ENCODE results near the gene PRG3. TPM values are rescaled to one million over a fixed set of nuclear protein-coding genes. Genes with fewer than 3 reads are reported as not detected.

Gene PRG3
- total and polyA plus RNA-seq, 8 donors: 0.43 to 1.0 (median 0.76) TPM; not detected in 2

DNA sequence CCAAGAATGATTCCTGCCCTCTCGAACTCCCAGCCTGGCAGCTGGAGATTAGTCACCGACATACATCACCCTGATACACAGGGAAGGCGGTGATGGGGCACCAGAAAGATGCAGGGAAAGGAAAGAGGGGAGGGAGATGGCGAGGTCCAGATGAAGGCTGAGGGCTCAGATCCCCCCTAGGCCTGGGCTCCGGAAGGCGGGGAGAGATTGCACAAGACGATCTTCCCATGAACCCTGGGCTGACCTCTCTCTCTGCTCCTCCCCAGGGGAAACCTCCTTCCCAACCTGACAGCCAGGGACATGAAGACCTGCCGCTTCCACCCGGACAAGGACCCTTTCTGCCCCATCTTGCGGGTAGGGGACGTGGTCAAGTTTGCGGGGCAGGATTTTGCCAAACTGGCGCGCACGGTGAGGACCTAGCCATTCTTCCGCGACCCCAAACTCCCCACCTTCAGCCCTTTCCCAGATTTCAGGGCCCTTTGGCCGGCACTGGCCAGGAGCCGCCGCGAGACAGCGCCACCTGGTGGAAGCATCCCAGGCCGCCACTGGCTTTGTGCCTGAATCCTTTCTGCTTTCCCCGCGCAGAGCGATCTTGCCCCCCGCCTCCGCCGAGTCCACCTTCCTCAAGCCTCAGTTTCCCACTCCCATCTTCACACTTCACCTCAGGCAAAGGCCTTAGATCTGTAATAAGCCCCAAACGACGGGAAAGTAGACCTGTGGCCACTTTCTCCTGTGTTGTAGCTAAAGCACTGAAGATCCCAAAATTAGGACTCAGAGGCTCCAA is 31.3 kb downstream of the PRG3 start:
- peaks cover 0 to 16% of the 10 kb centered on the region in 2 donors for H3K4me1 ChIP-seq
- TF ChIP-seq, protein P1, sequence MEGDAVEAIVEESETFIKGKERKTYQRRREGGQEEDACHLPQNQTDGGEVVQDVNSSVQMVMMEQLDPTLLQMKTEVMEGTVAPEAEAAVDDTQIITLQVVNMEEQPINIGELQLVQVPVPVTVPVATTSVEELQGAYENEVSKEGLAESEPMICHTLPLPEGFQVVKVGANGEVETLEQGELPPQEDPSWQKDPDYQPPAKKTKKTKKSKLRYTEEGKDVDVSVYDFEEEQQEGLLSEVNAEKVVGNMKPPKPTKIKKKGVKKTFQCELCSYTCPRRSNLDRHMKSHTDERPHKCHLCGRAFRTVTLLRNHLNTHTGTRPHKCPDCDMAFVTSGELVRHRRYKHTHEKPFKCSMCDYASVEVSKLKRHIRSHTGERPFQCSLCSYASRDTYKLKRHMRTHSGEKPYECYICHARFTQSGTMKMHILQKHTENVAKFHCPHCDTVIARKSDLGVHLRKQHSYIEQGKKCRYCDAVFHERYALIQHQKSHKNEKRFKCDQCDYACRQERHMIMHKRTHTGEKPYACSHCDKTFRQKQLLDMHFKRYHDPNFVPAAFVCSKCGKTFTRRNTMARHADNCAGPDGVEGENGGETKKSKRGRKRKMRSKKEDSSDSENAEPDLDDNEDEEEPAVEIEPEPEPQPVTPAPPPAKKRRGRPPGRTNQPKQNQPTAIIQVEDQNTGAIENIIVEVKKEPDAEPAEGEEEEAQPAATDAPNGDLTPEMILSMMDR (IDR thresholded peaks at IDR 0.05): peak; percentile 92
- peak; percentile 54 to 95 (median 61) for DNase-seq
- H3K36me3 ChIP-seq: no peaks in the 10 kb centered on the region
- H3K27ac ChIP-seq: no peak overlapping the region
- H3K9me3 ChIP-seq: no peaks in the 10 kb centered on the region
- peak; percentile 79 for ATAC-seq
- H3K27me3 ChIP-seq: no peaks in the 10 kb centered on the region
- H3K4me3 ChIP-seq: no peak overlapping the region
- intact Hi-C loops (cut with DNase I): loop anchor here in 1 of 2 donors (5.0 kb wide), 1 partner anchor 133 kb away; no protein-coding TSS in a partner anchor

DNA sequence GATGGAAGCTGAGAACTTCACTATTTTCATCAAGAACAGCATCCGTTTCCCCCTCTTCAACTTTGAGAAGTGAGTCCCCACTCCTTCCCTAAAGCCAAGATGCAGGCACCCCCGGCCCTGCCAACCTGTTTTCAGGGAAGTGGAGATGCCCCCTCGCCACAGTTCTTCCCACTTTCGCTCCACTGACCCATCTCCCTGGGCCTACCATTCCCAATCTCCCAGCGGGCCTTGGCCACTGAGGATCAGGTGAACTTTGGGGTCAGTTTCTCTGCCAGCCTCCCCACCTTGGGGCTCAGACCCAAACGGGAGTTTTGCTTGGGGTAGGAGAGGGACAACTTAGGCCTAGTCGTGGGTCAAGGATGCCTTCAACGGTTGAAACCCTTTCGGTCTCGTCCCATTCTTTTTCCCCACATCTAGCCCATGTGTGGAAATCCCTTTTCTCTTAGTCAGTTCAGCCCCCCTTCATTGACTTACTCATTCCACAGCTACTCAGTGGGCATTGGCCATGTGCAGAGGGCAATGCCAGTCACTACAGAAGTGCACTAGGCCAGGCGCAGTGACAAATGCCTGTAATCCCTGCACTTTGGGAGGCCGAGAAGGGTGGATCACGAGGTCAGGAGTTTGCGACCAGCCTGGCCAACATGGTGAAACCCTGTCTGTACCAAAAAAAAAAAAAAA is 32.2 kb downstream of the PRG3 start:
- TF ChIP-seq, protein P1 (IDR thresholded peaks at IDR 0.05): no peak
- no peak overlapping the region for H3K27ac ChIP-seq
- no peak for DNase-seq
- H3K4me1 ChIP-seq: peaks cover 0 to 16% of the 10 kb centered on the region in 2 donors
- H3K4me3 ChIP-seq: no peak overlapping the region
- H3K36me3 ChIP-seq: no peaks in the 10 kb centered on the region
- H3K9me3 ChIP-seq: no peaks in the 10 kb centered on the region
- no peak for ATAC-seq
- intact Hi-C loops (cut with DNase I): loop anchor here in 1 of 2 donors (5.0 kb wide), 1 partner anchor 134 kb away; no protein-coding TSS in a partner anchor
- H3K27me3 ChIP-seq: no peaks in the 10 kb centered on the region

DNA sequence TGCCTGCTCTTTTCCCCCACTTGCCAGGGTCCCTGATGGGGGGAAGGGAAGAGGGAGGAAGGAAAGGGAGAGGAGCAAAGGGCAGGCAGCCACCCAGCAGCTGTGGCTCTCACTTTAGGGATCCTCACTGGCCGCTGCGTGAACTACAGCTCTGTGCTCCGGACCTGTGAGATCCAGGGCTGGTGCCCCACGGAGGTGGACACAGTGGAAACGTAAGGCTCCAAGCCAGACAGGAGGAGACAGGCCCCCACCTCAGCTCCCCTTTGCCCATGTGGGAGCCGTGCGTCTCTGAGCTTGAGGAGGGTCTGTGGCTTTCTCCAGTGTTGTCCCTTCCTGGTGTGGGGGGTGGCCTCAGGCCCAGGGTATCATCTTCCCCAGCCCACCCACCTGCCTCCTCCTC is 32.9 kb downstream of the PRG3 start:
- no peak for DNase-seq
- Histone ChIP-seq H3K36me3 (no peaks in the 10 kb centered on the region), H3K4me1 (peaks cover 0 to 16% of the 10 kb centered on the region in 2 donors), H3K4me3 (no peak overlapping the region), H3K27ac (no peak overlapping the region), H3K27me3 (no peaks in the 10 kb centered on the region), H3K9me3 (no peaks in the 10 kb centered on the region)
- TF ChIP-seq, protein P1 (IDR thresholded peaks at IDR 0.05): no peak
- intact Hi-C loops (cut with DNase I): loop anchor here in 1 of 2 donors (5.0 kb wide), 1 partner anchor 134 kb away; no protein-coding TSS in a partner anchor
- no peak for ATAC-seq

DNA sequence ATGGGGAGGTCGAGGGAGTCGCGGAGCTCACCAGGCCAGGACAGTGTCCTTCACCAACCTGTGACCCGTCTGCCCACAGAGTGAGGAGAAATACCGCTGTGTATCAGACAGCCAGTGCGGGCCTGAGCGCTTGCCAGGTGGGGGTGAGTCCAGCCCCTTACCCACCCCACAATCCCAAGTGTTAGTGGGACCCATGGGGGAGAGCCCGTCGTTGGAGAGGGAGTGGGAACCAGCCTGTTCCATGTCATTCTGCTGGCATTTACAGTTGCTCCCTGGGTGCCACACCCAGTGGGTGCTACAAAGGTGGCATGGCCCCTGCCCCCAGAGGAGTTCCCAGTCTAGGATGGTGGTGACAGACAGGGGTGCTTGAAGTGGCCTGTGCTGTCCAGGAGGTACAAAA is 33.6 kb downstream of the PRG3 start:
- H3K4me1 ChIP-seq: peaks cover 0 to 16% of the 10 kb centered on the region in 2 donors
- ATAC-seq (no peak), DNase-seq (no peak)
- intact Hi-C loops (cut with DNase I): loop anchor here in 1 of 2 donors (5.0 kb wide), 1 partner anchor 135 kb away; no protein-coding TSS in a partner anchor
- no peaks in the 10 kb centered on the region for H3K36me3 ChIP-seq
- H3K9me3 ChIP-seq: no peaks in the 10 kb centered on the region
- no peaks in the 10 kb centered on the region for H3K27me3 ChIP-seq
- no peak overlapping the region for H3K4me3 ChIP-seq
- TF ChIP-seq, protein P1 (IDR thresholded peaks at IDR 0.05): no peak
- no peak overlapping the region for H3K27ac ChIP-seq
